ENCODE data around the gene REEP2.

REEP2 gene

GRCh38 chr5:138438003-138438723, 694 bp upstream of the REEP2 start:
- H3K27me3 ChIP-seq (replicated peaks; ENCODE audit: control insufficient read depth, insufficient read depth, low read length), result no peaks in the 10 kb centered on the region
- no peaks in the 10 kb centered on the region for H3K9me3 ChIP-seq (ENCODE audit: control insufficient read depth, low read length)
- peaks cover 27% of the 10 kb centered on the region for H3K36me3 ChIP-seq (ENCODE audit: control insufficient read depth, insufficient read depth, low read length, severe bottlenecking)
- DNase-seq (ENCODE audit: low read depth), result no peak
- peak overlapping the region; percentile 72 for H3K4me3 ChIP-seq (ENCODE audit: low read length)
- H3K4me1 ChIP-seq (ENCODE audit: control insufficient read depth, insufficient read depth, low read length), result peaks cover 29% of the 10 kb centered on the region
- peak overlapping the region; percentile 63 for H3K9ac ChIP-seq (ENCODE audit: low read length)

GRCh38 chr5:138439477-138440158, 761 bp downstream of the REEP2 start:
- Histone ChIP-seq H3K9ac (ENCODE audit: low read length) (peak overlapping the region; percentile 63), H3K4me3 (ENCODE audit: low read length) (peak overlapping the region; percentile 72), H3K27me3 (replicated peaks; ENCODE audit: control insufficient read depth, insufficient read depth, low read length) (peaks cover 4% of the 10 kb centered on the region), H3K36me3 (ENCODE audit: control insufficient read depth, insufficient read depth, low read length, severe bottlenecking) (peaks cover 15% of the 10 kb centered on the region), H3K9me3 (ENCODE audit: control insufficient read depth, low read length) (no peaks in the 10 kb centered on the region), H3K4me1 (ENCODE audit: control insufficient read depth, insufficient read depth, low read length) (peaks cover 29% of the 10 kb centered on the region)
- DNase-seq (ENCODE audit: low read depth), result peak; percentile 7

GRCh38 chr5:138440159-138441073, 1.6 kb downstream of the REEP2 start:
- no peak for DNase-seq (ENCODE audit: low read depth)
- peaks cover 4% of the 10 kb centered on the region for H3K27me3 ChIP-seq (replicated peaks; ENCODE audit: control insufficient read depth, insufficient read depth, low read length)
- peaks cover 7% of the 10 kb centered on the region for H3K36me3 ChIP-seq (ENCODE audit: control insufficient read depth, insufficient read depth, low read length, severe bottlenecking)
- peaks cover 27% of the 10 kb centered on the region for H3K4me1 ChIP-seq (ENCODE audit: control insufficient read depth, insufficient read depth, low read length)
- H3K9ac ChIP-seq (ENCODE audit: low read length), result no peak overlapping the region
- no peaks in the 10 kb centered on the region for H3K9me3 ChIP-seq (ENCODE audit: control insufficient read depth, low read length)
- H3K4me3 ChIP-seq (ENCODE audit: low read length), result no peak overlapping the region

- Histone ChIP-seq H3K27me3 (replicated peaks; ENCODE audit: control insufficient read depth, insufficient read depth, low read length) (peaks cover 4% of the 10 kb centered on the region), H3K9ac (ENCODE audit: low read length) (no peak overlapping the region), H3K9me3 (ENCODE audit: control insufficient read depth, low read length) (no peaks in the 10 kb centered on the region), H3K4me1 (ENCODE audit: control insufficient read depth, insufficient read depth, low read length) (peaks cover 19% of the 10 kb centered on the region), H3K4me3 (ENCODE audit: low read length) (no peak overlapping the region), H3K36me3 (ENCODE audit: control insufficient read depth, insufficient read depth, low read length, severe bottlenecking) (no peaks in the 10 kb centered on the region)
- DNase-seq (ENCODE audit: low read depth), result no peak
These were observed 2.4 kb downstream of the REEP2 start for GRCh38 chr5:138441221-138441620.

GRCh38 chr5:138444078-138444773, 5.4 kb downstream of the REEP2 start:
- H3K9me3 ChIP-seq (ENCODE audit: control insufficient read depth, low read length), result no peaks in the 10 kb centered on the region
- peaks cover 4% of the 10 kb centered on the region for H3K27me3 ChIP-seq (replicated peaks; ENCODE audit: control insufficient read depth, insufficient read depth, low read length)
- no peaks in the 10 kb centered on the region for H3K36me3 ChIP-seq (ENCODE audit: control insufficient read depth, insufficient read depth, low read length, severe bottlenecking)
- DNase-seq (ENCODE audit: low read depth), result no peak
- no peaks in the 10 kb centered on the region for H3K4me1 ChIP-seq (ENCODE audit: control insufficient read depth, insufficient read depth, low read length)
- no peak overlapping the region for H3K9ac ChIP-seq (ENCODE audit: low read length)
- no peak overlapping the region for H3K4me3 ChIP-seq (ENCODE audit: low read length)

- H3K27me3 ChIP-seq (replicated peaks; ENCODE audit: control insufficient read depth, insufficient read depth, low read length), result peaks cover 4% of the 10 kb centered on the region
- no peak overlapping the region for H3K9ac ChIP-seq (ENCODE audit: low read length)
- H3K4me3 ChIP-seq (ENCODE audit: low read length), result no peak overlapping the region
- H3K4me1 ChIP-seq (ENCODE audit: control insufficient read depth, insufficient read depth, low read length), result peaks cover 3% of the 10 kb centered on the region
- no peaks in the 10 kb centered on the region for H3K9me3 ChIP-seq (ENCODE audit: control insufficient read depth, low read length)
- H3K36me3 ChIP-seq (ENCODE audit: control insufficient read depth, insufficient read depth, low read length, severe bottlenecking), result no peaks in the 10 kb centered on the region
- DNase-seq (ENCODE audit: low read depth), result no peak
These were observed 6.1 kb downstream of the REEP2 start for GRCh38 chr5:138444774-138445546.

GRCh38 chr5:138445547-138446271, 6.9 kb downstream of the REEP2 start:
- H3K4me3 ChIP-seq (ENCODE audit: low read length), result no peak overlapping the region
- no peaks in the 10 kb centered on the region for H3K36me3 ChIP-seq (ENCODE audit: control insufficient read depth, insufficient read depth, low read length, severe bottlenecking)
- no peak overlapping the region for H3K9ac ChIP-seq (ENCODE audit: low read length)
- H3K27me3 ChIP-seq (replicated peaks; ENCODE audit: control insufficient read depth, insufficient read depth, low read length), result peaks cover 4% of the 10 kb centered on the region
- no peaks in the 10 kb centered on the region for H3K9me3 ChIP-seq (ENCODE audit: control insufficient read depth, low read length)
- H3K4me1 ChIP-seq (ENCODE audit: control insufficient read depth, insufficient read depth, low read length), result peaks cover 5% of the 10 kb centered on the region
- DNase-seq (ENCODE audit: low read depth), result no peak

- H3K36me3 ChIP-seq (ENCODE audit: control insufficient read depth, insufficient read depth, low read length, severe bottlenecking), result no peaks in the 10 kb centered on the region
- H3K9ac ChIP-seq (ENCODE audit: low read length), result no peak overlapping the region
- H3K4me1 ChIP-seq (ENCODE audit: control insufficient read depth, insufficient read depth, low read length), result peaks cover 5% of the 10 kb centered on the region
- H3K4me3 ChIP-seq (ENCODE audit: low read length), result no peak overlapping the region
- no peak for DNase-seq (ENCODE audit: low read depth)
- no peaks in the 10 kb centered on the region for H3K9me3 ChIP-seq (ENCODE audit: control insufficient read depth, low read length)
- peaks cover 4% of the 10 kb centered on the region for H3K27me3 ChIP-seq (replicated peaks; ENCODE audit: control insufficient read depth, insufficient read depth, low read length)
These were observed 9.2 kb downstream of the REEP2 start for GRCh38 chr5:138448070-138448469.

GRCh38 chr5:138448481-138449398, 9.9 kb downstream of the REEP2 start:
- Histone ChIP-seq H3K9ac (ENCODE audit: low read length) (no peak overlapping the region), H3K4me1 (ENCODE audit: control insufficient read depth, insufficient read depth, low read length) (peaks cover 5% of the 10 kb centered on the region), H3K4me3 (ENCODE audit: low read length) (no peak overlapping the region), H3K27me3 (replicated peaks; ENCODE audit: control insufficient read depth, insufficient read depth, low read length) (peaks cover 2% of the 10 kb centered on the region), H3K9me3 (ENCODE audit: control insufficient read depth, low read length) (no peaks in the 10 kb centered on the region), H3K36me3 (ENCODE audit: control insufficient read depth, insufficient read depth, low read length, severe bottlenecking) (no peaks in the 10 kb centered on the region)
- peak; percentile 47 for DNase-seq (ENCODE audit: low read depth)
